H1 (cell line): ENCODE results near the gene SLC12A2. TPM values are rescaled to one million over a fixed set of nuclear protein-coding genes. Genes with fewer than 3 reads are reported as not detected.

ENCODE experiments used
- CTCF ChIA-PET: fragments of 300-600 bp; sonication (Branson Sonifier 250); formaldehyde crosslinking; loops from one replicate; lab custom pipeline; 2021; ENCODE audit not compliant: partially characterized antibody; lab: Charles Lee
- POLR2A ChIA-PET: fragments of 300-600 bp; sonication (Branson Sonifier 250); formaldehyde crosslinking; loops from one replicate; lab custom pipeline; 2021; ENCODE audit warnings: inconsistent platforms; ENCODE audit not compliant: partially characterized antibody; lab: Charles Lee
- DNase-seq, 2 experiments: peaks; one replicate each; pipeline versions ENCODE4 v3.0.0 to v3.0.0-alpha.2; 2010 to 2022; ENCODE audit warnings: low spot score in 2 of 2, low read depth in 1 of 2, mixed read lengths in 1 of 2
- FAIRE-seq: peaks from 2 replicates; lab custom pipeline; 2011; peaks lifted over from hg19 to GRCh38; lab: Jason Lieb, UNC
- H2AFZ ChIP-seq: 2 replicates; pipeline ENCODE4 v1.8.1; 2012; ENCODE audit warnings: low read length, inconsistent platforms
- H2AK5ac ChIP-seq: 2 replicates; pipeline ENCODE4 v1.6.1; 2013; ENCODE audit warnings: low read depth, low read length
- H2BK120ac ChIP-seq: replicated peaks from 2 replicates; pipeline ENCODE3; 2013; ENCODE audit warnings: low read depth, low read length, inconsistent platforms
- H2BK12ac ChIP-seq: 2 replicates; pipeline ENCODE4 v1.6.1; 2013; ENCODE audit warnings: low read depth, low read length
- H2BK15ac ChIP-seq: 2 replicates; pipeline ENCODE4 v1.6.1; 2013; ENCODE audit warnings: low read length
- H2BK20ac ChIP-seq: 2 replicates; pipeline ENCODE4 v1.6.1; 2013; ENCODE audit warnings: low read length
- H2BK5ac ChIP-seq: 2 replicates; pipeline ENCODE4 v1.6.1; 2013; ENCODE audit warnings: low read depth, low read length
- H3K14ac ChIP-seq: 2 replicates; pipeline ENCODE4 v1.6.1; 2013; ENCODE audit warnings: inconsistent platforms; ENCODE audit not compliant: insufficient read length
- H3K18ac ChIP-seq: 2 replicates; pipeline ENCODE4 v1.6.1; 2013; ENCODE audit warnings: low read length; ENCODE audit errors: extremely low read depth
- H3K23ac ChIP-seq: 2 replicates; pipeline ENCODE4 v1.6.1; 2013; ENCODE audit warnings: inconsistent platforms; ENCODE audit not compliant: insufficient read length
- H3K23me2 ChIP-seq: 2 replicates; pipeline ENCODE4 v1.6.1; 2013; ENCODE audit warnings: low read depth, low read length
- H3K27ac ChIP-seq: 2 replicates; pipeline ENCODE4 v1.6.1; 2011; ENCODE audit warnings: low read depth, low read length, inconsistent platforms
- H3K27me3 ChIP-seq, 4 experiments: replicated peaks in 1 of 4; 1 replicate in 1 of 4; 2 replicates in 3 of 4; pipeline versions ENCODE4 v1.6.1 to v1.8.1; 2011 to 2013; ENCODE audit warnings: low read length in 3 of 4, mild to moderate bottlenecking in 3 of 4, inconsistent platforms in 2 of 4, mixed read lengths in 2 of 4, moderate library complexity in 1 of 4; ENCODE audit not compliant: control insufficient read depth in 3 of 4, insufficient read depth in 3 of 4; ENCODE audit errors: extremely low read depth in 1 of 4
- H3K36me3 ChIP-seq, 4 experiments: 2 replicates each; pipeline versions ENCODE4 v1.6.1 to v1.8.1; 2011 to 2013; ENCODE audit warnings: mild to moderate bottlenecking in 4 of 4, low read length in 3 of 4, moderate library complexity in 2 of 4, control low read depth in 1 of 4, inconsistent platforms in 1 of 4; ENCODE audit not compliant: insufficient read depth in 4 of 4, control insufficient read depth in 2 of 4
- H3K4ac ChIP-seq: replicated peaks from 2 replicates; pipeline ENCODE3; 2013; ENCODE audit warnings: low read length, low read depth, mixed read lengths, inconsistent platforms; ENCODE audit not compliant: insufficient read length
- H3K4me1 ChIP-seq, 4 experiments: replicated peaks in 1 of 4; 1 replicate in 1 of 4; 2 replicates in 3 of 4; pipeline versions ENCODE4 v1.6.1 to v1.8.1; 2011 to 2013; ENCODE audit warnings: low read length in 3 of 4, inconsistent platforms in 2 of 4, mixed read lengths in 1 of 4; ENCODE audit not compliant: insufficient read depth in 4 of 4, control insufficient read depth in 3 of 4
- H3K4me2 ChIP-seq, 2 experiments: 2 replicates each; pipeline versions ENCODE4 v1.6.1 to v1.8.1; 2011 to 2013; ENCODE audit warnings: low read depth in 2 of 2, low read length in 2 of 2, control low read depth in 1 of 2, inconsistent platforms in 1 of 2, mild to moderate bottlenecking in 1 of 2; ENCODE audit not compliant: insufficient read depth in 1 of 2
- H3K4me3 ChIP-seq, 4 experiments: fragments of 200-600, 300-600 bp in 1 of 4; sonication (generic), shearing (Covaris generic), sonication (Bioruptor Twin) in 1 of 4; 2 replicates each; pipeline versions ENCODE4 v1.5.1 to v1.8.1; 2011 to 2016; ENCODE audit warnings: low read length in 4 of 4, low read depth in 3 of 4, control low read depth in 2 of 4, inconsistent platforms in 2 of 4, mild to moderate bottlenecking in 2 of 4, mixed read lengths in 1 of 4, moderate library complexity in 1 of 4; ENCODE audit not compliant: insufficient read depth in 2 of 4; ENCODE audit errors: extremely low read depth in 1 of 4
- H3K56ac ChIP-seq: replicated peaks from 2 replicates; pipeline ENCODE3; 2013; ENCODE audit warnings: low read depth, mild to moderate bottlenecking, mixed read lengths, low read length, inconsistent platforms; ENCODE audit not compliant: insufficient read length
- H3K79me1 ChIP-seq: 2 replicates; pipeline ENCODE4 v1.6.1; 2013; ENCODE audit warnings: low read depth, low read length, control low read depth
- H3K79me2 ChIP-seq, 2 experiments: 2 replicates each; pipeline versions ENCODE4 v1.6.1 to v1.8.1; 2012 to 2013; ENCODE audit warnings: low read length in 2 of 2, mild to moderate bottlenecking in 2 of 2, inconsistent platforms in 1 of 2; ENCODE audit not compliant: insufficient read depth in 2 of 2, control insufficient read depth in 1 of 2
- H3K9ac ChIP-seq, 4 experiments: replicated peaks in 1 of 4; 1 replicate in 1 of 4; 2 replicates in 3 of 4; pipeline versions ENCODE4 v1.6.1 to v1.8.1; 2011 to 2013; ENCODE audit warnings: low read depth in 3 of 4, low read length in 3 of 4, control low read depth in 2 of 4, mild to moderate bottlenecking in 2 of 4, moderate library complexity in 2 of 4, inconsistent platforms in 1 of 4; ENCODE audit errors: extremely low read depth in 1 of 4
- H3K9me3 ChIP-seq, 2 experiments: 2 replicates each; pipeline versions ENCODE4 v1.6.1 to v1.8.1; 2012 to 2013; ENCODE audit warnings: mild to moderate bottlenecking in 2 of 2, moderate library complexity in 2 of 2, control low read depth in 1 of 2, inconsistent platforms in 1 of 2, low read depth in 1 of 2, low read length in 1 of 2, mixed read lengths in 1 of 2; ENCODE audit not compliant: insufficient read depth in 2 of 2
- H4K20me1 ChIP-seq, 2 experiments: replicated peaks in 1 of 2; 2 replicates each; pipeline versions ENCODE3 to v1.8.1; 2011 to 2013; ENCODE audit warnings: inconsistent platforms in 2 of 2, low read length in 2 of 2, mild to moderate bottlenecking in 1 of 2; ENCODE audit not compliant: insufficient read depth in 2 of 2, control insufficient read depth in 1 of 2
- H4K5ac ChIP-seq: 2 replicates; pipeline ENCODE4 v1.6.1; 2013; ENCODE audit warnings: low read length, low read depth, mixed read lengths, inconsistent platforms; ENCODE audit not compliant: insufficient read length
- H4K8ac ChIP-seq: 2 replicates; pipeline ENCODE4 v1.8.0; 2013; ENCODE audit warnings: mild to moderate bottlenecking, moderate library complexity, low read length, inconsistent platforms; ENCODE audit not compliant: insufficient read depth; ENCODE audit errors: extremely low read depth
- H4K91ac ChIP-seq: replicated peaks from 2 replicates; pipeline ENCODE3; 2013; ENCODE audit warnings: low read length, mixed read lengths, inconsistent platforms; ENCODE audit not compliant: insufficient read length
- CHD2 ChIP-seq: IDR thresholded peaks from 2 replicates; pipeline ENCODE4 v1.6.1; 2012; ENCODE audit warnings: low read length, improper control_type of control experiment
- CTBP2 ChIP-seq: IDR thresholded peaks from 2 replicates; pipeline ENCODE4 v1.7.0; 2011; ENCODE audit warnings: borderline replicate concordance, mild to moderate bottlenecking, moderate library complexity, mixed read lengths, low read length; ENCODE audit not compliant: insufficient read depth, insufficient read length
- EGR1 ChIP-seq: IDR thresholded peaks from 2 replicates; pipeline ENCODE4 v1.6.1; 2011; ENCODE audit warnings: low read depth, low read length, borderline replicate concordance
- GABPA ChIP-seq: IDR thresholded peaks from 2 replicates; pipeline ENCODE4 v1.6.1; 2011; ENCODE audit warnings: mild to moderate bottlenecking, low read length, moderate library complexity, borderline replicate concordance; ENCODE audit not compliant: insufficient read depth
- KDM5A ChIP-seq: fragments of 200-600 bp; IDR thresholded peaks from 2 replicates; pipeline ENCODE4 v1.7.1; 2012; ENCODE audit warnings: mild to moderate bottlenecking, low read length, inconsistent platforms, mixed read lengths
- NRF1 ChIP-seq: IDR thresholded peaks from 2 replicates; pipeline ENCODE4 v1.6.1; 2011; ENCODE audit warnings: mild to moderate bottlenecking, low read depth, low read length, improper control_type of control experiment
- PHF8 ChIP-seq: fragments of 200-600 bp; sonication (generic); conservative IDR thresholded peaks from 2 replicates; pipeline ENCODE4 v1.7.1; 2012; ENCODE audit warnings: low read depth, mild to moderate bottlenecking, inconsistent platforms, low read length, moderate library complexity
- RNF2 ChIP-seq: fragments of 200-900, 300-1000 bp; sonication (generic); IDR thresholded peaks from 2 replicates; pipeline ENCODE4 v1.7.1; 2016; ENCODE audit warnings: borderline replicate concordance, low read depth, mild to moderate bottlenecking, antibody characterized with exemption, low read length; ENCODE audit not compliant: poor library complexity, severe bottlenecking; ENCODE audit errors: missing control alignments
- SP2 ChIP-seq: IDR thresholded peaks from 2 replicates; pipeline ENCODE4 v1.6.1; 2012; ENCODE audit warnings: mild to moderate bottlenecking, low read length, inconsistent platforms
- WGBS, 2 experiments: shearing (Covaris generic) in 1 of 2; methylation state at CpG; one replicate each; pipeline versions ENCODE4 v1.1.6 to v1.1.7; 2013 to 2015; ENCODE audit warnings: low lambda C conversion rate in 2 of 2, mixed read lengths in 2 of 2, inconsistent platforms in 1 of 2, low coverage in 1 of 2, missing lambda C conversion rate in 1 of 2; ENCODE audit not compliant: insufficient replicate concordance in 2 of 2, insufficient coverage in 1 of 2, insufficient read length in 1 of 2; ENCODE audit errors: extremely low coverage in 1 of 2, missing lambda C conversion rate in 1 of 2; 5-methylcytosine and 5-hydroxymethylcytosine counted together
- polyA plus RNA-seq, 7 experiments: library from polyadenylated mRNA; depleted of rRNA in 3 of 7; stranded (reverse) in 5 of 7; unstranded in 2 of 7; fragments of >200 nt in 5 of 7; fragments of 200-250 nt in 2 of 7; gene quantifications; 1 replicate in 5 of 7; 2 replicates in 1 of 7; 4 replicates in 1 of 7; pipeline versions ENCODE4 v1.2.1 to v1.2.3, GENCODE V29; 2011 to 2013; ENCODE audit warnings: missing spikeins in 2 of 7, mixed read lengths in 2 of 7
- total RNA-seq: library from RNA; stranded (reverse); fragmentation: NEBNext Ultra II Directional; extraction: Animal tissue kit (Norgen Biotek cat#: 25700); gene quantifications from 2 replicates; pipeline ENCODE4 v1.2.1, GENCODE V29; 2021

The SLC12A2 gene
- total and polyA plus RNA-seq, 2 of the 8 experiments (the other 6 are each of a cell fraction or from before 2014, with no cell fraction given), result 2.6 to 16.2 TPM

GRCh38 chr5:128035689-128036088 is 47.9 kb upstream of the SLC12A2 start:
- TF ChIP-seq NRF1 (no peak), PHF8 (no peak), CTBP2 (no peak), CHD2 (no peak), SP2 (no peak), GABPA (no peak), EGR1 (no peak), KDM5A (no peak), RNF2 (no peak)
- Histone ChIP-seq H4K20me1 (no peaks in the 10 kb centered on the region), H3K9me3 (no peaks in the 10 kb centered on the region), H2AK5ac (no peak overlapping the region), H3K27ac (no peak overlapping the region), H3K79me1 (no peaks in the 10 kb centered on the region), H3K4ac (no peak overlapping the region), H3K4me2 (no peak overlapping the region), H4K91ac (no peak overlapping the region), H3K23me2 (no peaks in the 10 kb centered on the region), H4K5ac (no peak overlapping the region), H3K4me1 (no peaks in the 10 kb centered on the region; a peak in 1 of 7 replicates), H3K56ac (no peak overlapping the region), H2BK5ac (no peak overlapping the region), H3K14ac (no peak overlapping the region), H3K9ac (peak overlapping the region in 1 of 4 experiments; percentile 49; a peak in 1 of 7 replicates), H3K4me3 (no peak overlapping the region), H3K79me2 (no peaks in the 10 kb centered on the region), H3K27me3 (no peaks in the 10 kb centered on the region), H3K23ac (no peak overlapping the region), H3K18ac (no peak overlapping the region), H2BK120ac (no peak overlapping the region), H4K8ac (peak overlapping the region; percentile 35; the same call in 1 of the 2 replicates), H2BK15ac (no peak overlapping the region), H2AFZ (no peak overlapping the region), H2BK12ac (no peak overlapping the region), H3K36me3 (no peaks in the 10 kb centered on the region), H2BK20ac (no peak overlapping the region)
- 83% methylated on average over 4 of the region's 4 CpGs; no CpG with 5 or more reads in 1 of the 2 experiments for WGBS, 2 experiments
- no peak for DNase-seq
- ChIA-PET POLR2A (no interaction called here), CTCF (no interaction called here)
- FAIRE-seq, result no peak
